ENCODE results near the gene ADAT3.

GRCh38 chr19:1893791-1894190 is 11.4 kb upstream of the ADAT3 start:
- TF ChIP-seq CTCF (IDR thresholded peaks at IDR 0.05) (no peak), POLR2A (IDR thresholded peaks at IDR 0.05) (no peak)
